GM12801 (cell line): ENCODE data around the gene CCDC198.

Experiments used
- TF ChIP-seq, protein P1 (sequence below): IDR thresholded peaks from one replicate; pipeline ENCODE4 v1.5.1; 2011; ENCODE audit warnings: control low read depth; ENCODE audit not compliant: insufficient read length; ENCODE audit errors: extremely low read depth

Gene CCDC198

GRCh38 chr14:57493467-57494181 is at the start of gene CCDC198:
Gene CCDC198 (minus strand): TSS chr14:57493857. CDS start chr14:57493715, 142 bp downstream.
- TF ChIP-seq, protein P1, sequence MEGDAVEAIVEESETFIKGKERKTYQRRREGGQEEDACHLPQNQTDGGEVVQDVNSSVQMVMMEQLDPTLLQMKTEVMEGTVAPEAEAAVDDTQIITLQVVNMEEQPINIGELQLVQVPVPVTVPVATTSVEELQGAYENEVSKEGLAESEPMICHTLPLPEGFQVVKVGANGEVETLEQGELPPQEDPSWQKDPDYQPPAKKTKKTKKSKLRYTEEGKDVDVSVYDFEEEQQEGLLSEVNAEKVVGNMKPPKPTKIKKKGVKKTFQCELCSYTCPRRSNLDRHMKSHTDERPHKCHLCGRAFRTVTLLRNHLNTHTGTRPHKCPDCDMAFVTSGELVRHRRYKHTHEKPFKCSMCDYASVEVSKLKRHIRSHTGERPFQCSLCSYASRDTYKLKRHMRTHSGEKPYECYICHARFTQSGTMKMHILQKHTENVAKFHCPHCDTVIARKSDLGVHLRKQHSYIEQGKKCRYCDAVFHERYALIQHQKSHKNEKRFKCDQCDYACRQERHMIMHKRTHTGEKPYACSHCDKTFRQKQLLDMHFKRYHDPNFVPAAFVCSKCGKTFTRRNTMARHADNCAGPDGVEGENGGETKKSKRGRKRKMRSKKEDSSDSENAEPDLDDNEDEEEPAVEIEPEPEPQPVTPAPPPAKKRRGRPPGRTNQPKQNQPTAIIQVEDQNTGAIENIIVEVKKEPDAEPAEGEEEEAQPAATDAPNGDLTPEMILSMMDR: no peak

- TF ChIP-seq, protein P1: no peak
Observed at GRCh38 chr14:57533214-57533613, 39.6 kb upstream of the CCDC198 start.

GRCh38 chr14:57530571-57530970 is 36.9 kb upstream of the CCDC198 start:
- TF ChIP-seq, protein P1: no peak

- TF ChIP-seq, protein P1: no peak
Observed at GRCh38 chr14:57526942-57527341, 33.3 kb upstream of the CCDC198 start.

DNA sequence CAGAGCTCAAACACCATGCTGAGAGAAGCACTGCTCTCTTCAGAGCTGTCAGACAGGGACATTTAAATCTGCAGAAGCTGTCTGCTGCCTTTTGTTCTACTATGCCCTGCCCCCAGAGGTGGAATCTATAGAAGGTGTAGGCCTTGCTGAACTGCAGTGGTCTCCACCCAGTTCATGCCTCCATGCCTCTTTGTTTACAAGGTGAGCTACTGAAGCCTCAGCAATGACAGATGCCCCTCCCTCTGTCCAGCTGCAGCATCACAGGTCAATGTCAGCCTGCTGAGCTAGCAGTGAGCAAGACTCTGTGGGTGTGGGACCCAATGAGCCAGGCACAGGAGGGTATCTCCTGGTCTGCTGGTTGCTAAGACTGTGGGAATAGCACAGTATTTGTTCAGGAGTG is 25.4 kb upstream of the CCDC198 start:
- TF ChIP-seq, protein P1: no peak

DNA sequence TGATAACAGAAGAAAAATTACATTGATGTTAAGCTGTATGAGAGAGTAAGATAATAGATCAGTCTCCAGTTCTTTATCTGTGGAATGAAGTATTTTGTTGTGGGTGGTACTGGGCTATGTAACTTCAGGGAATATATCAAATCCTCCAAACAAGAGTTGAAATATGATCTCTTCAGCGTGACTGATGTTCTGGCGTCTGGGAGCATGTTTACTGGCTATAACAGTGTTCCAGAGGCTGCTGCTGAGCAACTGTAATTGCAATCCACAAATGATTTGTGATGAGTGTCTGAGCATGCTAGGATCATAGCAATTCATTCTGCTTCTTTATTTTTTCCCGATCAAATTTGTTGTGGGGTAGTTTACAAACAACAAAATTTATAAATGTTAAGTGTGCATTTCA is 18.6 kb upstream of the CCDC198 start:
- TF ChIP-seq, protein P1: no peak

DNA sequence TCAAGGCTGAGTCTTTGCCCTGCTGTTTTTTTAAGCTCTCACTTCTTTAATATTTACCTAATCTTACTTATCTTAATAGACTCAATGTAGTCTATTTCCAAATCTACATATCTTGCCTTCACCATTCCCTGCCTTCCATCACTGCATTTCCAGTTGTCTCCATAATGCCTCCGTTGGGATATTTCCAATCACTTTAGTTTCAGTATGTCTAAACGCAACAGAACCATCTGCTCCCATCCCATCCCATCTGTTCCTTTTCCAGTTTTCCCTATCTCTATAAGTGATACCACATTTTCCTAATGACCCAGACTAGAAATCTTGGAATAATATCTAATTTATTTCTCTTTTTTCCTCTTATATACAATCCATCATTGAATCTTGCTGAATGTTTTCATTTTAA is 15.1 kb upstream of the CCDC198 start:
- TF ChIP-seq, protein P1: no peak
